NCI-H1092 (cell line): ENCODE results near the gene NRARP.
"Not testable (repeated sequence)": the region's sequence is repeated elsewhere in the genome, so short reads cannot be mapped to it uniquely, and the experiment has no call there.

ENCODE experiments used
- DNase-seq: peaks from one replicate; lab custom pipeline; 2025; lab: John Stamatoyannopoulos, UW

NRARP gene

GRCh38 chr9:137276473-137277328 is 25.4 kb downstream of the NRARP start:
- no peak for DNase-seq

DNA sequence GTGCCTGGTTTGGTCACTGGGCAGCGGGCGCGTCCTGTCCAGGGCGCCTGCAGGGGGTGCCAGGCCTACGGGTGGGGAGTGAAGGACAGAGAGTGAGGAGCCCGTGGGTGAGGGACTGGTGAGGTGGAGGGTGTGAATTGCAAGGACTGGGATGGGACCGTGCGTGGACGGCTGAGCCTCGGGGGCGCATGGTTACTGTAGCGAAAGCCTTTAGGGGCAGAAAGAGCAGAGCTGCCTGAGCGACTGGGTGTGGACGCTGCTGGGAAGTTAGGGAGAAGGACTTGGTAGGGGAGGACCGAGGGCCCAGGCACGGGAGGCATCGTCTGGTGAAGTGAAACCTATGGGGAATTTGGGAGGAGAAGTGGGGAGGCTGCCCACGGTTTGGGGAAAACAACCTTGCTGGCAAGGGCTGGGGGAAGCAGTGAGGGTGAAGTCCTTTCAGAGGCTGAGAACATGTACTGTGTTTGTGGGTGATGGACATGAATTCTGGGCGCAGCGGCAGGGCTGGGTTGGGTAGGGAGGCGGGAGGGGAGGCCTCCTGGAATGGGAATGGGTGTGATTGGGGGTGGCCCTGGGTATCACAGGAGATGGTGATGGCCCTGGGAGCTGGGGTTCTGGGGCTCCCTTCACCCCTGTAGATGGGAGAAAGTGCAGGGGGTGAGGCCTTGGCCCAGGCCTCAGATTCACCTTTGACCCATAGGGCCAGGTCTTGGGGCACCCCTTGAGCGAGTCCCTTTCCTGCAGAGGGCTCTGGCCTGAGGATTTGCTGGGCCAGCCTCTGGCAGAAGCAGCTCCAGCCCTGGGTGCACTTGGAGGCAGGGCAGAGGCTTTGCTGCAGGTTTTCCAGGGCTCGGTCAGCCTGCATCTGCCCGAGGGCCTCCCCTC is 26.2 kb downstream of the NRARP start:
- DNase-seq = no peak

GRCh38 chr9:137275203-137275587 is 26.9 kb downstream of the NRARP start:
- DNase-seq = no peak

DNA sequence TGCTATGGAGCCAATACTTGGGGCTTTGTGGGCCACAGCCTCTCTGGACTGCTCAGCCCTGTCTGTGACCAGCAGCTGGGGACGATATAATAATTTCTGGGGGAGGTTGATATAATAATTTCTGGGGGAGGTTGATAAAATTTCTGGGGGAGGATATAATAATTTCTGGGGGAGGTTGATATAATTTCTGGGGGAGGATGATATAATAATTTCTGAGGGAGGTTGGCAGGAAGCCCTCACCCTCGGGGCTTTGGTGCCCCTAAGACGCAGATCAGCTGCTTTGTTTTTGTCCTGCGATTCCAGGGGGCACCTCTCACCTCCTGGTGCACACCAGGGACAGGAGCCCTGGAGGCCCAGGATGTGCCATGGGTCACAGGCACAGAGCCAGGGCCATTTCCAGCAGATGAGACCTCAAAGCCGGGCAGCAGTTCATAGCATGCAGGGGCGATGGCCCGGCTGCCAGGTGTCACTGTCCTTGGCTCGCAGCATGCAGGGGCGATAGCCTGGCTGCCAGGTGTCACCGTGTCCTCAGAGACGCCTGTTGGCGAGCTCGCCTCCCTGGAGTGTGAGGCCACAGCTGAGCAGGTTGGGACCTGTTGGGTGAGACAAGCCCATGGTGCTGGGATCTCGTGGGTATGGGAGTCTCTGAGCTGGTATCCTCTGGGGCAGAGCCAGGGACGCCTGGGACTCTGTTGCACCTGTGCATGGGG is 28.3 kb downstream of the NRARP start:
- DNase-seq = no peak

DNA sequence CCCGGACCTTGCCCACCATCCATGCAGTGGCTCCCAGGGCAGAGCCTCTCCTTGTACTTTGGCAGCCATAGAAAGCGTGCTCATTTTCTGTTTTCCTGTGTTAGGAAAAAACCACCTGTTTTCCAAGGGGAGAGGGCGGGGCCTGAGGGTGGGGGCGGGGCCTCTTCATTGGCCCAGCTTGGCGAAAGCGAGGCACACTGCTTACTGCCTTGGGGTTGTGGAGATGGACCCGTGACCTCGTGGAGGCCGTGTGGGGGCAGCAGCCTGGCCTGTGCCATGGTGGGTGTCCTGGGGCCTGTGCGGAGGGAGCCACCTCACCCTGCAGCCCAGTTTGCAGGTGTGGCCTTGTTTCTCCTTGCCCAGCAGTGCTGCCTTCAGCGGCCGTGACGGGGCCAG is 29.0 kb downstream of the NRARP start:
- DNase-seq = no peak

- no peak for DNase-seq
Measured at GRCh38 chr9:137272241-137273094, 29.6 kb downstream of the NRARP start.

GRCh38 chr9:137271696-137272076 is 30.4 kb downstream of the NRARP start:
- no peak for DNase-seq

GRCh38 chr9:137270929-137271695 is 31.0 kb downstream of the NRARP start:
- DNase-seq = no peak

GRCh38 chr9:137269231-137269772 is 32.8 kb downstream of the NRARP start:
- DNase-seq = no peak

DNA sequence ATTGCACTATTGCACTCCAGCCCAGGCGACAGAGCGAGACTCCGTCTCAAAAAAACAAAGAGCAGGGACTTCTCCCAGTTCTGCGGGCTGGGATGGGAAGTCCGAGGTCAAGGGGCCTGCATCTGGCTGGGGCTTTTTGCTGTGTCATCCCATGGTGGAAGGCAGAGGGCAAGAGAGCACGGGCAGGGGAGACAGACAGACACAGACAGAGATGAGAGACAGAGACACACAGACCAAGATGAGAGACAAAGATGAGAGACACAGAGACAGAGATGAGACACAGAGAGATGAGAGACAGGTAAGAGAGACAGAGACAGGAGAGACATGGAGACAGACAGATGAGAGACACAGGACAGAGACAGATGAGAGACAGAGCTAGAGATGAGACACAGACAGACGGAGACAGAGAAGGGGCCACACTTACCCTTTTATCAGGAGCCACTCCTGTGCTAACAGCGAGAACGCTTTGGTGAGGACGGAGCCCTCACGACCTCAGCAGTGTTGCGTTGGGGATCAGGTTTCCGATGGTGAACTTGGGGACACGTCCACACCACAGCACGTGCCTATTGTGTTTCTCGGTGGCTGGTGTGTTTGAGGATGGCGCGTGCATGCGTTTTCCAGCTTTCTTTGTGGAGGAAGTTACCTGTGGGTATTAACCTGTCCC is 33.4 kb downstream of the NRARP start:
- DNase-seq = no peak

DNA sequence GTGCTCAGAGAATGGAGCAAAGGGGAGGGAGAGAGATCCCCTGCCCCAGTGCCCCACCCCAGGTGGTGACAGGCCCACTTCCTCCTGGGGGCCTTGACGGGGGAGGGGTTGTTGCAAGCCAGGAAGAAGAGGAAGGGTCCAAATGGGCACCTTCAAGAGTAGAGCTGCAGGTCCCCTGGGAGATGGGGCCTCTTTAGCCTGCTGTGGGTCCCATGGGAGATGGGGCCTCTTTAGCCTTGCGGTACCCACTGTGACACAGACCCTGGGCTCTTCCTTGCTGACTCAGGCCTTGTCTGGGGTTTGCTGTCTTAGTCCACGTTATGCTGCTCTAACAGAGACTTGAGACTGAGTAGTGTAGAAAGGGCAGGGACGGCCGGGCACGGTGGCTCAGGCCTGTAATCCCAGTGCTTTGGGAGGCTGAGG is 34.1 kb downstream of the NRARP start:
- no peak for DNase-seq

- no peak for DNase-seq
Measured at GRCh38 chr9:137266585-137267453, 35.3 kb downstream of the NRARP start.

DNA sequence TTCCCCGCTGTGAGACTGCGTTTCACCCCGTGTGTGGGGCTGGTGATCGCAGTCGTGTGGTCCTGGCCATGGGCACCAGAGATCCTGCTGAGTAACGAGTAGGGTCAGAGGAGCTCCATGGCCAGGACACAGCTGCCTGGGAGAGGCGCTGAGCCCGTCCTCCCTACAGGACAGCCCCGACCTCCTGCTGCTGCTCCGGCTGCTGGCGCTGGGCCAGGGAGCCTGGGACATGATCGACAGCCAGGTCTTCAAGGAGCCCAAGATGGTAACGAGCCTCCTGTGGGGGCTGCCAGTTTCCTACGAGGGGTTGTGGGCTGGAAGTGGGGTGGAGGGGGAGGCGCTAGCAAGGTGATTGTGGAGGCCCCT is 35.9 kb downstream of the NRARP start:
- no peak for DNase-seq

GRCh38 chr9:137265496-137266161 is 36.4 kb downstream of the NRARP start:
- DNase-seq = no peak

DNA sequence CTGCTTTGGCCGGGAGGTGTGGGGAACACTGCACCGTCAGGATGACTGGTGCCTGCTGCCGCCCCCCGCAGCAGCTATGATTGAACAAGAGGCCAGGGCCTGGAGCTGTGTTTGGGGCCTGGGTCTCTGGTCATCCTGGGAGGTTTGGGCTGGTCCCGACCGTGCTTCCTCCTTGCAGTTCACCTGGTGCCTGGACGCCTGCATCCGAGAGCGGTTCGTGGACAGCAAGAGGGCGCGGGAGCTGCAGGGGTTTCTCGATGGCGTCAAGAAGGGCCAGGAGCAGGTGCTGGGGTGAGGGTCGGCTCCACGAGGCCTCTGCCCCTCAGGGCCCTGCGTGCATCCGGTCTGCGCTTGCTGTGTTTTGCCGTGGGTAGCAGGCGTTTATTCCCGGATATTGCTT is 38.0 kb downstream of the NRARP start:
- DNase-seq = no peak

DNA sequence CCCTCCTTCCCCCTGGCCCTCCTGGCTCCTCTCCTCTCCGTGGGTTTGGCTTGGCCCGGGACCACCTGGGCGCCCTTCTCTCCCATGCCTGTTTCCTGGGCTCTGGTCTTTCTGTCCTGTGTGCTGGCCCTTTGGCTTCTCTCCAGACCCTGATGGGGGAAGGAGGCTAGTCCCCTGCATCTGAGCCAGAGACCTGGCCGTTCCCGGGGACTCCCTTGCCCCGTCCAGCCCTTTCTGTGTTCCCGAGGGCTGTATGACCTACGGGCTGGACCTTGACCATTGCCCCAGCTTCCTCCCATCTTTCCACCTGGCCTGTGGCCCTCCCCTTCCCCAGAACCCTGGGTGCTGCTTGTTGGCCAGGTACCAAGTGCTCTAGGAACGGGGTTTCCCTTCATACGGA is 38.6 kb downstream of the NRARP start:
- no peak for DNase-seq

GRCh38 chr9:137262909-137263285 is 39.2 kb downstream of the NRARP start:
- DNase-seq = no peak

- DNase-seq = not testable (repeated sequence)
Measured at GRCh38 chr9:137262173-137262908, 39.7 kb downstream of the NRARP start.
